ENCODE results near the gene KRTAP4-12.
"Not testable (repeated sequence)": the region's sequence is repeated elsewhere in the genome, so short reads cannot be mapped to it uniquely, and the experiment has no call there.

The KRTAP4-12 gene

DNA sequence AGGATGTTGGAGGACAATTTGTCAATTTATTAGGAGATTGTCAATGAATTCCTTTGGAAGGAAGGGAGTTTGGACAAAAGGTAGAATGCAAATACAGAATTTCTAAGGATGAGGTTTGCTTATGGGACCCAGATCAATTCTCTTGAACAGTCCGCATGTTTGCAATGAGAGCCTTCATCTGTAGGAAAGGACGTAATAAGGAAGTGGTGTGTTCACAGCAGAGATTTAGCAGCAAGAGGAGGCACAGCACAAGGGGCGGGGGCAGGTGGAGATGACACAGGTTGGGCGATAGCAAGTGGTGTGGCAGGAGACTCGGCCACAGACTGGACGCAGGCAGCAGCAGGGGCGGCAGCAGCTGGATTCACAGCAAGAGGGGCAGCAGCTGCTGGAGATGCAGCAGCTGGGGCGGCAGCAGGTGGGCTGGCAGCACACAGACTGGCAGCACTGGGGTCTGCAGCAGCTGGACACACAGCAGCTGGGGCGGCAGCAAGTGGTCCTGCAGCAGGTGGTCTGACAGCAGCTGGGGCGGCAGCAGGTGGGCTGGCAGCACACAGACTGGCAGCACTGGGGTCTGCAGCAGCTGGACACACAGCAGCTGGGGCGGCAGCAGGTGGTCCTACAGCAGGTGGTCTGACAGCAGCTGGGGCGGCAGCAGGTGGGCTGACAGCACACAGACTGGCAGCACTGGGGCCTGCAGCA lies 541 bp downstream of the KRTAP4-12 start:
- DNase-seq = not testable (repeated sequence)

DNA sequence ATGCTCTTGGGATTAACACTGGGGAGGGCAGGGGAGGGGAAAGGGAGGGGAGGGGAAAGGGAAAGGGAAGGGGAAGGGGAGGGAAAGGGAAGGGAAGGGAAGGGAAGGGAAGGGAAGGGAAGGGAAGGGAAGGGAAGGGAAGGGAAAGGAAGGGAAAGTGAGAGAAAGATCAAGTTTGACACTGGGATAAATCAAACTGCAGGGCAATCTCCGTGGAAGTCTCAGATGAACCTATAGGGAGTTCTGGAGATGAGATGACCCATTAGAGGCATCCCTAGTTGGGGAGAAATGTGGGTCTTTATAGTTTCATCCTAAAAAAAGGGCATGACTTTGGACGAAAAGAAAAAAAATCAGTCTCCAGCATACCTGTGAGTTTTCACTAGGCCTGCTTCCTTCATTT lies 2.2 kb downstream of the KRTAP4-12 start:
- no peak for DNase-seq

DNA sequence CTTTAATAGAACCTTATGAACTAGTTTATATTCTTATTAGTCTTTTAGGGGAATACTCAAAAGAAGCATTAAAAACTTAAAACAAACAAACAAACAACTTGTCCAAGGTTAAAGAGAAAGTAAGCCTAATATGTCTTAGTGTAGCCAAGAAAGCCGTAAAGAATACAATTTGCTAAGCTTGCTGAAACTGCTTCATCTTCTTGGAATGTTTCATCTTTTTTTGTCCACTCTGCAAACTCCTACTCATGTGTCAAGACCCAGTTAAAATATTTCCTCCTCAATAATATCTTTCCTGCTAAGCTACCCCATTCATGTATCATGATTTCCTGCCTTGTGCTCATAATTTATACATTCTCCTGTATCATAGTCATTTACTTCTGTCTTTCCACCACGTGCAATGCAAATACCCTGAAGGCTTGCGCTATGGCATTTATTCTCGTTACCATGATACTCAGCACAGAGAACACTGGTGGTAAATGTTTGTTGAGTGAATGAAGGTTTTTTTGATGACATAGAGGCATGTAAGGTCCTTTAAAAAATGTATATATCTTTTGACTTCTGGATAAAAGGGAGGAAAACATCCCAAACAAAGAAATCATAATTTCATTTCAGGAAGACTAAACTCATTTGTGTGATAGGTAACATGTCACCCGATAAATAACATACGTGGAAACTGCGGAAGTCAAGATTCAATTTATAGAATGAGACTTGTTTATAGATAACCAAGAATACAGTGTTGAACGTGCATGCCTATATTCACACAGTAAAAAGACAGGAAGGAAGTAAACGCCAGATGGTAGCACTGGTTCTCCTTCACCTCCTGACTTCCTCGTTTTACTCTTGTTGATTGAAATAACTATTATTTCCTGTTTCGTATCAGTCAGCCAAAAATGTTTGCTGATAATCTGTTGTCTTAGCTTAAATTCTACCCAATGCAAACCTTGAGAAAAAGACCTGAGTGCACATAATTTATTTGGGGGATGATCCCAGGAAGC lies 4.0 kb downstream of the KRTAP4-12 start:
- not testable (repeated sequence) for DNase-seq

DNA sequence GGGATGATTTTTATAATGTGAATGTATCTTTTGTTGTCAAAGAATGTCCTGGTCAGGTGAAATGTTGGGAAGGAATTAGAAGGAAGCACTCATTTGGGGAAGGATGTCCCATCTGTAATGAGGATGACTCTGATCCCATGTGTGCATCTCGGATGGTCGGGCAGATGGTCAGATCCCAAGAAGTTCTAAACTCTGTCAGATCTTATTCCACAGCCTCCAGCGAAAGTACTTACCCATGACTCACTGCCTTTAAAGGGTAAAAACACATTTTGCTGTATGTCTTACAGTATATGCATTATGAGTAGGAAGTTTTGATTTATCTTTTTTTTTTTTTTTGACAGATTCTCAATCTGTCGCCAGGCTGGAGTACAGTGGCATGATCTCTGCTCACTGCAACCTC lies 5.3 kb downstream of the KRTAP4-12 start:
- no peak for DNase-seq

DNA sequence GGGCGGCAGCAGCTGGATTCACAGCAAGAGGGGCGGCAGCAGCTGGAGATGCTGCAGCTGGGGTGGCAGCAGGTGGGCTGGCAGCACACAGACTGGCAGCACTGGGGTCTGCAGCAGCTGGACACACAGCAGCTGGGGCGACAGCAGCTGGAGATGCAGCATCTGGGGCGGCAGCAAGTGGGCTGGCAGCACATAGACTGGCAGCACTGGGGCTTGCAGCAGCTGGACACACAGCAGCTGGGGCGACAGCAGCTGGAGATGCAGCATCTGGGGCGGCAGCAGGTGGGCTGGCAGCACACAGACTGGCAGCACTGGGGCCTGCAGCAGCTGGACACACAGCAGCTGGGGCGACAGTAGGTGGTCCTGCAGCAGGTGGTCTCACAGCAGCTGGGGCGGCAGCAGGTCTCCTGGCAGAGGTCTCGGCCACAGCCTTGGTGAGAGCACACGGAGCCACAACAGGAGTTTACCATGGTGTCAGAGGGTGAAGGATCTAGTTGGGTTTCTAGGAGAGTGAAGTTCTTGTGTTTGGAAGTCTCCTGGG lies 6.1 kb downstream of the KRTAP4-12 start, which contains the start of gene KRTAP4-11:
Gene KRTAP4-11, minus strand, starts transcription at position 528 of the 541 bp plus-strand sequence. Its CDS starts 58 bp downstream, at position 470.
- DNase-seq = not testable (repeated sequence)

DNA sequence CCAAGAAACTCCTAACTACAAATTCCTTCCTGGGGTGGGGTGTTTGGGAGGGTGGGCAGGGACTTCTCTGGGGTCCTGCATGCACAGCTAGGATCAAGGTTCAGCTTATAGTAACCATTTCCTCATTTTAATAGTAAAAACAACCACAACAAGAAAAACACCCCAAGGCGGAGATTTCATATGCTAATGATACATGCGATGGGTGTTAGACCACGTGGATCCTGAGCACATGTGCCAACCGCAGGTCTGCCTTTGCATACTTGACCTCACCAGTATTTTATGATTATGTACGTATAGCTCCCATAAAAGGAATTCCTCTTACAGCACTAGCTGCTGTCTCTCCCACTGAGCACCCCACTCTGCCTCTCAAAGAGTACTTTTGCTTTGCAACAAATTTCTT lies 7.7 kb downstream of the KRTAP4-12 start:
- no peak for DNase-seq

DNA sequence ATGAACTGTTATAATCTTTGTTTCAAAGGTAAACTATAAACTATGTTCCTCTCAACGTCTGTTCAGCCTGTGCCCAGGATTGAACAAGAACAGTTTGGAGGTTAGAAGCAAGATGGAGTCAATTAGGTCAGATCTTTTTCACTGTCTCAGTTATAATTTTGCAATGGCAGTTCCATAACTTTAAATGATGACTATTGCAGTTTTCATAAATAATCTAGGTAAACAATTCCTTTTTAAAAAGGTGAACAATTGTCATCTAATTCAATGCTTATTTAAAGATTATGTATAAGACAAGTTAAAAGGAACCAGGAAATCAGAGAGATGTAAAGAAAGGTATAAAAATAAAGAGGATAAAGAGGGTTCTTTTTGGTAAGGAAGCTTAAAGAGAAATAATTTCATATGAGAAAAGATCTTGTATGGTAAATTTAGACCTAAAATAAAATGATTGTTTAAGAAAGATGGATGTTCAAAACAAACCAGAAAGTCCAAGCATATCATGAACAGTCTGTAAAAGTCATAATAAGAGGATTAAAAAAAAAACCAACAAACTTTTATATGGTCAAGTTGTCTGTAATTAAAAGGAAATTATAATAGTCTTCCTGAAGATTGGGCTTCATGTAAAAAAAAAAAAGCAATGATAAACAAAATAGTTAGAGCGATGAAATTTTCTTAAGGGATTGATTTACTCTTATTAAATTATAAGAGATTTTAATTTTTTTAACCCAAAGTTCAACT lies 12.7 kb downstream of the KRTAP4-12 start:
- DNase-seq = no peak

DNA sequence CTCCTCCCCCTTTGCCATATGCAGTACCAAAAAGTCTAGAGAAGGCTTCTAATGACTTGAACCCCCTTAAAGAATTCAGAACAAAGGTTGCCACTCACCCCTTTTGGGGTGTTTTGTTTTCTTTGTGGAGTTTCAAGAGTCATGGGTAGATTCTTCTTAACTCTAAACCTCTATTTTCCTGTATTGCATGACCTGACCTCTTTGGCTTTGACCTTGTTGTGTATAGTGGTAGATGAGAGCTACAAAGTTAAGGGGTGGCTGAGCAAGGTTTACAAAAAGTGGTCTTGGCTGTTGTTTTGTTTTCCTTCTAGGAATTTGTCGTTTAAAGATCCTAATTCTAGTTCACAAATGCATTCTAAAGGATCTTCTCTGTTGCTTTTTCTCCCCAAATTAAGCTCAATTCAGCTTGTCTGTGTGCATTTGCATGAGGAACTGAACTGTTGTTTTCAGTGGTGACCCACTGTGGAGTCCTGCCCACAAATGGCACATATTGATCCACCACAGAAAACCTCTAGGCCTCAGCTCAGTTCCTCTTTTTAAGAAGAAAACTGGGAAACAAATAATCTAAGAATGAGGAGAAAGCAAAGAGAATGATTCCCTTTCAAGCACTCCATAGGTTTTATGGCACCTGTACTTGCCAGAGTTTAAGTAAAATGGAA lies 15.1 kb downstream of the KRTAP4-12 start:
- DNase-seq = not testable (repeated sequence)

DNA sequence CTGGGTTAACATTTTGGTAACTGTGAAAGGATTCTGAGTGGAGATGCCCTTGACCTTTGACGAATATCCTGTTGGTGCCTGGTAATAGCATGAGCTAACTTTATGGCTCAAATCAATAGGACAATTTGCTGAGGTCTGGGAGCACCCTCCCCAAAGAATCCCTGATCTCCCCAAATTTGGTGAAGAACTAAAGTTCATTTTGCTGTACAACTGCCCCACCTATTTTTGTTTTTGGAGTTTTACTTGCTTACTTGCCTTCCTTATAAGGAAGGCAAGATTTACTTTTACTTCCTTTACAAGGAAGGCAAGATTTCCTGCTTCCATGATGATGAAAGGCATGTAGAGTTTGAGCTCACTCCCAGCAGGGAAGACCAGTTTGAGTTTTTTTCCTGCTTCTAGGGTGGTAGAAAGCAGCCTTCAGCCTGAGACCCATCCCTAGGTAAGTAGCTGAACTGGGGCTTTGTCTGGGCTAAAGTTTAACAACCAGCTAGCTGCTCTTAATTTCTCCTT lies 16.0 kb downstream of the KRTAP4-12 start:
- DNase-seq = no peak

DNA sequence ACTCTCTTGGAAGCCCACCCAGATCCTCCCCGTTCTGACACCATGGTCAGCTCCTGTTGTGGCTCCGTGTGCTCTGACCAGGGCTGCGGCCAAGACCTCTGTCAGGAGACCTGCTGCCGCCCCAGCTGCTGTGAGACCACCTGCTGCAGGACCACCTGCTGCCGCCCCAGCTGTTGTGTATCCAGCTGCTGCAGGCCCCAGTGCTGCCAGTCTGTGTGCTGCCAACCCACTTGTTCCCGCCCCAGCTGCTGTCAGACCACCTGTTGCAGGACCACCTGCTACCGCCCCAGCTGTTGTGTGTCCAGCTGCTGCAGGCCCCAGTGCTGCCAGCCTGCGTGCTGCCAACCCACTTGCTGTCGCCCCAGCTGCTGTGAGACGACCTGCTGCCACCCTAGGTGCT lies 18.6 kb downstream of the KRTAP4-12 start, which contains the start of gene KRTAP4-9:
Gene KRTAP4-9, plus strand, starts transcription at position 43 of the 400 bp plus-strand sequence. Its CDS starts 0 bp downstream, at position 43.
- not testable (repeated sequence) for DNase-seq

DNA sequence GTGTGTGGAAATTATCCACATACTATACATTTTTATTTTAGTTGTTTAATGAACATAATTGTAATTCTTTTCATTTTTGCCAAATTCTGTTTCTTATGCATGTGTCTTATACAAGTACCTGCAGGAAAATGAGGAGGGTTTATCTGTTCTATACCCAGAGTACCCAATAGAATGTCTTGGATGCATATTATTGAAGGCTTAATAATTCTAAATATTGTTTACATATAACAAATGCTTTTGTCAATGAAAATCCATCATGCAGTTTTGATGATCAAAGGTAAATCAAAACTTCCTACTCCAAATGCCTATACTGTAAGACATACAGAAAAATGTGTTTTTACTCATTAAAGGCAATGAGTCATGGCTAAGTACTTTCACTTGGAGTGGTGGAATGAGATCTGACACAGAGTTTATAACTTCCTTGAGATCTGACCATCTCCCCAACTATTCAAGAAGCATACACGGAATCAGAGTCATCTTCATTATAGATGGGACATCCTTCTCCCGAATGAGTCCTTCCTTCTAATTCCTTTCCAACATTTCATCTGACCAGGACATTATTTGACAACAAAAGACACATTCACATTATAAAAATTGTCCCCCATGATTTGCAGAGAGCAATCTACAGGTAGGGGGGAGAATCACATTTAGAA lies 19.5 kb downstream of the KRTAP4-12 start:
- not testable (repeated sequence) for DNase-seq

DNA sequence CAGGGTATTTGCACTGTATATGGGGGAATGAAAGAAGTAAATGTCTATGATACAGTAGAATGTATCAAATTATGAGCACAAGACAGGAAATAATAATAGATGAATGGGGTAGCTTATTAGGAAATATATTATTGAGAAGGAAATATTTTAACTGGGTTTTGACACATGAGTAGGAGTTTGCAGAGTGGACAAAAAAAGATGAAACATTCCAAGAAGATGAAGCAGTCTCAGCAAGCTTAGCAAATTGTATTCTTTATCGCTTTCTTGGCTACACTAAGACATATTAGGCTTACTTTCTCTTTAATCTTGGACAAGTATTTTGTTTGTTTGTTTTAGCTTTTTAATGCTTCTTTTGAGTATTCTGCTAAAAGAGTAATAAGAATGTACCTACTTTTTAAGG lies 20.1 kb downstream of the KRTAP4-12 start:
- DNase-seq = no peak

DNA sequence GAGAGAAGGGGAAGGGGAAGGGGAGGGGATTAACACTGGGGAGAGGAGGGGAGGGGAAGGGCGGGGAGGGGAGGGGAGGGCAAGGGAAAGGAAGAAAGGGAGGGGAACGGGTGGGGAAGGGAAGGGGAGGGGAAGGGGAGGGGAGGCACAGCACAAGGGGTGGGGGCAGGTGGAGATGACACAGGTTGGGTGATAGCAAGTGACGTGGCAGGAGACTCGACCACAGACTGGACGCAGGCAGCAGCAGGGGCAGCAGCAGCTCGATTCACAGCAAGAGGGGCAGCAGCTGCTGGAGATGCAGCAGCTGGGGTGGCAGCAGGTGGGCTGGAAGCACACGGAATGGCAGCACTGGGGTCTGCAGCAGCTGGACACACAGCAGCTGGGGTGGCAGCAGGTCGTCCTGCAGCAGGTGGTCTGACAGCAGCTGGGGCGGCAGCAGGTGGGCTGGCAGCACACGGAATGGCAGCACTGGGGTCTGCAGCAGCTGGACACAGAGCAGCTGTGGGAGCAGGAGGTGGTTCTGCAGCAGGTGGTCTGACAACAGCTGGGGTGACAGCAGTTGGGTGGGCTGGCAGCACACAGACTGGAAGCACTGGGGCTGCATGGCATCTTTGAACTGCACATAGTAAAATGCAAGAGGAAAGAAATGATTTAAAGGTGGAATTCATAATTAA lies 22.3 kb downstream of the KRTAP4-12 start, which contains the start of gene KRTAP4-16:
Gene KRTAP4-16, minus strand, starts transcription at position 624 of the 674 bp plus-strand sequence. Its CDS starts 0 bp downstream, at position 624.
- DNase-seq = no peak

DNA sequence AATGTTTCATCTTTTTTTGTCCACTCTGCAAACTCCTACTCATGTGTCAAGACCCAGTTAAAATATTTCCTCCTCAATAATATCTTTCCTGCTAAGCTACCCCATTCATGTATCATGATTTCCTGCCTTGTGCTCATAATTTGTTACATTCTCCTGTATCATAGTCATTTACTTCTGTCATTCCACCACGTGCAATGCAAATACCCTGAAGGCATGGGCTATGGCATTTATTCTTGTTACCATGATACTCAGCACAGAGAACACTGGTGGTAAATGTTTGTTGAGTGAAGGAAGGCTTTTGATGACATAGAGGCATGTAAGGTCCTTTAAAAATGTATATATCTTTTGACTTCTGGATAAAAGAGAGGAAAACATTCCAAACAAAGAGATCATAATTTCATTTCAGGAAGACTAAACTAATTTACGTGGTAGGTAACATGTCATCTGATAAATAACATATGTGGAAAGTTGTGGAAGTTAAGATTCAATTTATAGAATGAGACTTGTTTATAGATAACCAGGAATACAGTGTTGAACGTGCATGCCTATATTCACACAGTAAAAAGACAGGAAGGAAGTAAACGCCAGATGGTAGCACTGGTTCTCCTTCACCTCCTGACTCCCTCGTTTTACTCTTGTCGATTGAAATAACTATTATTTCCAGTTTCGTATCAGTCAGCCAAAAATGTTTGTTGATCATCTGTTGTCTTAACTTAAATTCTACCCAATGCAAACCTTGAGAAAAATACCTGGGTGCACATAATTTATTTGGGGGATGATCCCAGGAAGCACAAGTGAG lies 24.1 kb downstream of the KRTAP4-12 start:
- not testable (repeated sequence) for DNase-seq

DNA sequence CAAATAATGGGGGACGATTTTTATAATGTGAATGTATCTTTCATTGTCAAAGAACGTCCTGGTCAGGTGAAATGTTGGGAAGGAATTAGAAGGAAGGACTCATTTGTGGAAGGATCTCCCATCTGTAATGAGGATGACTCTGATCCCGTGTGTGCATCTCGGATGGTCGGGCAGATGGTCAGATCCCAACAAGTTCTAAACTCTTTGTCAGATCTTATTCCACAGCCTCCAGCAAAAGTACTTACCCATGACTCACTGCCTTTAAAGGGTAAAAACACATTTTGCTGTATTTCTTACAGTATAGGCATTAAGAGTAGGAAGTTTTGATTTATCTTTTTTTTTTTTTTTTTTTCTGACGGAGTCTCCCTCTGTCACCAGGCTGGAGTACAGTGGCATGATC lies 25.5 kb downstream of the KRTAP4-12 start:
- no peak for DNase-seq

DNA sequence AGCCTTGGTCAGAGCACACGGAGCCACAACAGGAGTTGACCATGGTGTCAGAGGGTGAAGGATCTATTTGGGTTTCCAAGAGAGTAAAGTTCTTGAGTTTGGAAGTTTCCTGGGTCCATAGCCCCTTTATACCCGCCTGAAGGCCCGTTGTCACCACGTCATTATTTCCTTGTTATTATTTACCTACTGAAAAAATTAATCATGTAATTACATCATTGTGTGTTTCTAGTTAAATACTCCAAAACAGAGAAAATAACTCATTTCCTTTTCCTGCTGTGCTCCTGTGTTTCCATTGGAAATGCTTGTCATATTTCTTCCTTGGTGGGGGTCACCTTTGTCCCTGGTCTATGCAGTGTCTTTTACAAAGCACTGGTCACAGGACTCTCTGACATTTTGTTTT lies 25.9 kb downstream of the KRTAP4-12 start, which contains the start of gene KRTAP4-8:
Gene KRTAP4-8, minus strand, starts transcription at position 101 of the 400 bp plus-strand sequence. Its CDS starts 58 bp downstream, at position 43.
- no peak for DNase-seq

DNA sequence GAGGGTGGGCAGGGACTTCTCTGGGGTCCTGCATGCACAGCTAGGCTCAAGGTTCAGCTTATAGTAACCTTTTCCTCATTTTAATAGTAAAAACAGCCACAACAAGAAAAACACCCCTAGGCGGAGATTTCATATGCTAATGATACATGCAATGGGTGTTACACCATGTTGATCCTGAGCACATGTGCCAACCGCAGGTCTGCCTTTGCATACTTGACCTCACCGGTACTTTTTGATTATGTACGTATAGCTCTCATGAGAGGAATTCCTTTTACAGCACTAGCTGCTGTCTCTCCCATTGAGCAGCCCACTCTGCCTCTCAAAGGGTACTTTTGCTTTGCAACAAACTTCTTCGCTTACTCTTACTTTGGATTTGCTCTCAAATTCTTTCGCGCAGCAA lies 27.9 kb downstream of the KRTAP4-12 start:
- DNase-seq = no peak

DNA sequence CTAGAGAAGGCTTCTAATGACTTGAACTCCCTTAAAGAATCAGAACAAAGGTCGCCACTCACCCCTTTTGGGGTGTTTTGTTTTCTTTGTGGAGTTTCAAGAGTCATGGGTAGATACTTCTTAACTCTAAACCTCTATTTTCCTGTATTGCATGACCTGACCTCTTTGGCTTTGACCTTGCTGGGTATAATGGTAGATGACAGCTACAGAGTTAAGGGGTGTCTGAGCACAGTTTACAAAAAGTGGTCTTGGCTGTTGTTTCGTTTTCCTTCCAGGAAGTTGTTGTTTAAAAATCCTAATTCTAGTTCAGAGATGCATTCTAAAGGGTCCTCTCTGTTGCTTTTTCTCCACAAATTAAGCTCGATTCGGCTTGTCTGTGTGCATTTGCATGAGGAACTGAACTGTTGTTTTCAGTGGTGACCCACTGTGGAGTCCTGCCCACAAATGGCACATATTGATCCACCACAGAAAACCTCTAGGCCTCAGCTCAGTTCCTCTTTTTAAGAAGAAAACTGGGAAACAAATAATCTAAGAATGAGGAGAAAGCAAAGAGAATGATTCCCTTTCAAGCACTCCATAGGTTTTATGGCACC lies 35.1 kb downstream of the KRTAP4-12 start:
- DNase-seq = not testable (repeated sequence)

Data from DMS79 (cell line).